Measurements from ENCODE around the gene THOC2.
"Not testable (repeated sequence)": the region's sequence is repeated elsewhere in the genome, so short reads cannot be mapped to it uniquely, and the experiment has no call there.

Gene THOC2

GRCh38 chrX:123704781-123705180 lies 28.1 kb downstream of the THOC2 start:
- H3K27ac ChIP-seq = no peak overlapping the region
- no peak for TF ChIP-seq ZFX (IDR thresholded peaks at IDR 0.05; ENCODE audit: borderline replicate concordance)
- TF ChIP-seq, protein P1, sequence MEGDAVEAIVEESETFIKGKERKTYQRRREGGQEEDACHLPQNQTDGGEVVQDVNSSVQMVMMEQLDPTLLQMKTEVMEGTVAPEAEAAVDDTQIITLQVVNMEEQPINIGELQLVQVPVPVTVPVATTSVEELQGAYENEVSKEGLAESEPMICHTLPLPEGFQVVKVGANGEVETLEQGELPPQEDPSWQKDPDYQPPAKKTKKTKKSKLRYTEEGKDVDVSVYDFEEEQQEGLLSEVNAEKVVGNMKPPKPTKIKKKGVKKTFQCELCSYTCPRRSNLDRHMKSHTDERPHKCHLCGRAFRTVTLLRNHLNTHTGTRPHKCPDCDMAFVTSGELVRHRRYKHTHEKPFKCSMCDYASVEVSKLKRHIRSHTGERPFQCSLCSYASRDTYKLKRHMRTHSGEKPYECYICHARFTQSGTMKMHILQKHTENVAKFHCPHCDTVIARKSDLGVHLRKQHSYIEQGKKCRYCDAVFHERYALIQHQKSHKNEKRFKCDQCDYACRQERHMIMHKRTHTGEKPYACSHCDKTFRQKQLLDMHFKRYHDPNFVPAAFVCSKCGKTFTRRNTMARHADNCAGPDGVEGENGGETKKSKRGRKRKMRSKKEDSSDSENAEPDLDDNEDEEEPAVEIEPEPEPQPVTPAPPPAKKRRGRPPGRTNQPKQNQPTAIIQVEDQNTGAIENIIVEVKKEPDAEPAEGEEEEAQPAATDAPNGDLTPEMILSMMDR (IDR thresholded peaks at IDR 0.05) = no peak

DNA sequence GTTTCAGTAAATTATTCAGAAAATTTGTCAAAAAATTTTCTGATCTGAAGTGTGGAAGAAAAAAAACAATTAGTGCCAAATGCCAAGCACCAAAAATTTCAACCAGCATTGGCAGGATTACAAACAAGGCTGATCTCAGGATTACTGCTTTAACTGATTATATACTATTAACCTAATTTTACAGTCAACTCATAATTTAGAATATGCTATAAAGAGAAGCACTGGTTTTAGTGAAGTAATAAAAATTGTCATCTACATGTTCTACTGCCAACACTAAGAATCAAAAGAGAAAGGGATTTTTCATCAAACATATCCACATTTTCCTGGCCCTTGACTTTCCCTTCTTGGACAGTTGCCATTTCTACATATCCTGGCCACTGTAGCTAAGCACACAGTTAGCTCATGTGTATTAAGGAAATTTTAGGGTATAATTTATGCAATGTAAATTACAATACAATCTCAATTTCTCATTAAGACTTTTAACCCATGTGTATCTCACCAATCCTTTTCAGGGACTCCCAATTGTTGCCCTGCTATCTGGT lies 33.8 kb downstream of the THOC2 start:
- TF ChIP-seq, protein P1 (IDR thresholded peaks at IDR 0.05) = no peak
- TF ChIP-seq ZFX (IDR thresholded peaks at IDR 0.05; ENCODE audit: borderline replicate concordance) = no peak

DNA sequence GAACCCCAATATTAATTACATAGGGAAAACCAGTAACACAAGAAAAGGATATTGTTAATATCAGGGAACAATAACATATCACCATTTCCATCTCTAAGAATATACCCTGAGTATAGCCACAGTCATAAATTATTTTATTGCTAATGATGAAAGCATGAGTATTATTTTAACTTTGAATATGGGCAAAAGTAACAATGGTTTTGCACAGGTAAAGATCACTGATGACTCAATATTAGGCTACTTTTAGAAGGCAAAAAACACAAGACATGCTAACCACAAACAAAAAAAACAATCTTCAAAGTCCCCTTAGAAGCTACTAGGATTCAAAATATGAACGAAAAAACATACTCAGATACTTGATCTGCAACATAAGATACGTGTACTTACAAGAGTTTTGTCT lies 36.5 kb downstream of the THOC2 start:
- no peak for TF ChIP-seq ZFX (IDR thresholded peaks at IDR 0.05; ENCODE audit: borderline replicate concordance)
- TF ChIP-seq, protein P1 (IDR thresholded peaks at IDR 0.05) = no peak
- H3K27ac ChIP-seq = no peak overlapping the region

More for the DNA sequence above, 33.8 kb downstream of the THOC2 start:
- H3K27ac ChIP-seq = no peak overlapping the region

GRCh38 chrX:123695242-123695641 lies 37.6 kb downstream of the THOC2 start:
- TF ChIP-seq ZFX (IDR thresholded peaks at IDR 0.05; ENCODE audit: borderline replicate concordance) = no peak
- TF ChIP-seq, protein P1 (IDR thresholded peaks at IDR 0.05) = no peak
- H3K27ac ChIP-seq = no peak overlapping the region

GRCh38 chrX:123691776-123692175 lies 41.1 kb downstream of the THOC2 start:
- no peak overlapping the region for H3K27ac ChIP-seq
- no peak for TF ChIP-seq ZFX (IDR thresholded peaks at IDR 0.05; ENCODE audit: borderline replicate concordance)

DNA sequence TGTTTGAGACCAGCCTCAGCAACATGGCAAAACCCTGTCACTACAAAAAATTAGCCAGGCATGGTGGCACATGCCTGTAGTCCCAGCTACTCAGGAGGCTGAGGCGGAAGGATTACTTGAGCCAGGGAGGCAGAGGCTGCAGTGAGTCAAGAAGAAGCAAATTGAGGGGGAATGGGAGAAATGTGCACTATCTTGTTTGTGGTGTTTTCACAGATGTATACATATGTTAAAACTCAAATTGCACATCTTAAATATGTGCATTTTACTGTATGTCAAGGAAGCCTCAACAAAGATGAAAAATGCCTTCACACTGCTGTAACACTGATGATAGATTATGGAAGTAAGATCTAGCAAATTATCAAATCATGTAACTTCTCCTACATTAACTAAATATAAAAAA lies 44.3 kb downstream of the THOC2 start:
- TF ChIP-seq, protein P1 (IDR thresholded peaks at IDR 0.05) = no peak
- no peak for TF ChIP-seq ZFX (IDR thresholded peaks at IDR 0.05; ENCODE audit: borderline replicate concordance)
- H3K27ac ChIP-seq = no peak overlapping the region

GRCh38 chrX:123685232-123685631 lies 47.6 kb downstream of the THOC2 start:
- no peak overlapping the region for H3K27ac ChIP-seq
- no peak for TF ChIP-seq ZFX (IDR thresholded peaks at IDR 0.05; ENCODE audit: borderline replicate concordance)
- TF ChIP-seq, protein P1 (IDR thresholded peaks at IDR 0.05) = no peak

DNA sequence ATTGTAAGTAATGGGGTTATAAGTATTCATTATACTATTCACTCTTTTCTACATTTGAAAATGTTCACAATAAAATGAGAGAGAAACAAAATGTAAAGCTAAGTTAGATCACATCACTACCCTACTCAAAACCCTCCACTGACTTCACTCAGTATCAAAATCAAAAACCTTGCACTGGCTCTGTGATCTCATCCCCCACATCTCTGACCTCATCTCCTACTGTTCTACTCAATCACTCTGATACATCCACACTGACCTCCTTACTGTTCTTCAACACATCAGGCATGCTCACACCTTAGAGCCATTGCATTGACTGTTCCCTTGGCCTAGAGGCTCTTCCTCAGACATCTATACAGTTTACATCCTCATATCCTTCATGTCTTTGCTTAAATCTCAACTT lies 50.7 kb downstream of the THOC2 start:
- TF ChIP-seq ZFX (IDR thresholded peaks at IDR 0.05; ENCODE audit: borderline replicate concordance) = no peak
- TF ChIP-seq, protein P1 (IDR thresholded peaks at IDR 0.05) = no peak
- no peak overlapping the region for H3K27ac ChIP-seq

GRCh38 chrX:123679733-123680460 lies 53.0 kb downstream of the THOC2 start:
- H3K27ac ChIP-seq = not testable (repeated sequence)

Data from 22Rv1 (cell line).